Ishikawa (cell line): Measurements from ENCODE around the gene CD2AP.

ENCODE experiments used
- CEBPB ChIP-seq: IDR thresholded peaks from 2 replicates; pipeline ENCODE4 v1.6.1; 2012
- EP300 ChIP-seq: IDR thresholded peaks from 2 replicates; pipeline ENCODE4 v1.6.1; 2012; ENCODE audit warnings: borderline replicate concordance

GRCh38 chr6:47671777-47672176, 194.2 kb downstream of the CD2AP start:
- TF ChIP-seq CEBPB, result no peak
- TF ChIP-seq EP300, result no peak
